ENCODE results near the gene TECTA.

The TECTA gene

GRCh38 chr11:121180183-121180582 lies 79.1 kb downstream of the TECTA start:
- in situ Hi-C loops (cut with MboI; ENCODE audit: low pct_unique_long_range_greater_than_20kb, low sequenced_read_pairs, unreplicated experiment) = loop anchor here (25.0 kb wide), 1 partner anchor 668 kb away; the partner anchor contains the start of gene GRIK4
- no peak for DNase-seq (ENCODE audit: low spot score)
- no peak for TF ChIP-seq CTCF (IDR thresholded peaks at IDR 0.05; ENCODE audit: extremely low read depth, insufficient read depth, missing control alignments)

GRCh38 chr11:121188776-121189175 lies 87.7 kb downstream of the TECTA start:
- DNase-seq (ENCODE audit: low spot score) = no peak
- in situ Hi-C loops (cut with MboI; ENCODE audit: low pct_unique_long_range_greater_than_20kb, low sequenced_read_pairs, unreplicated experiment) = loop anchor here (25.0 kb wide), 1 partner anchor 676 kb away; the partner anchor contains the start of gene GRIK4
- no peak for TF ChIP-seq CTCF (IDR thresholded peaks at IDR 0.05; ENCODE audit: extremely low read depth, insufficient read depth, missing control alignments)

DNA sequence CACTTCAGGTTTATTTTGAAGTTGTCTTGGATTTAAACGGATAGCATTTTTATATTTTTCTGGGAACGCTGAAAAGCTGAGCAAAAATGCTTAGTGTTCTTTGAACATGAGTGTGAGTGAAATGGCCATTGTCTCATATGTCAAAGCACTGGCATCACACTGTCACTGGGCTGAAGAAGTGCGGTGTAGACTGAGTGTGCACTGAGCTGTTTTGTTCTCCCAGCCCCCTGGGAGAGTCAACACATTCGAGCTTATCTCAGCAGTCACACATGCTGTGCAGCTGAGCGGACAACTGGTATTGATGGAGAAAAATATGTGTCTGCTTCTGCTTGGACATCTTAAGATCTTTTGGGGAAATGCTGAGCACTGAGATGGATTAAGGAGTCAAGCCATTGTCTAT lies 90.8 kb downstream of the TECTA start:
- in situ Hi-C loops (cut with MboI; ENCODE audit: low pct_unique_long_range_greater_than_20kb, low sequenced_read_pairs, unreplicated experiment) = loop anchor here (25.0 kb wide), 1 partner anchor 680 kb away; the partner anchor contains the start of gene GRIK4
- no peak for DNase-seq (ENCODE audit: low spot score)

GRCh38 chr11:121194731-121195596 lies 93.9 kb downstream of the TECTA start:
- peak; percentile 72 for DNase-seq (ENCODE audit: low spot score)
- in situ Hi-C loops (cut with MboI; ENCODE audit: low pct_unique_long_range_greater_than_20kb, low sequenced_read_pairs, unreplicated experiment) = loop anchor here (25.0 kb wide), 1 partner anchor 683 kb away; the partner anchor contains the start of gene GRIK4
- peak; percentile 80 for TF ChIP-seq CTCF (IDR thresholded peaks at IDR 0.05; ENCODE audit: extremely low read depth, insufficient read depth, missing control alignments)

More for the DNA sequence above, 90.8 kb downstream of the TECTA start:
- TF ChIP-seq CTCF (IDR thresholded peaks at IDR 0.05; ENCODE audit: extremely low read depth, insufficient read depth, missing control alignments) = no peak

DNA sequence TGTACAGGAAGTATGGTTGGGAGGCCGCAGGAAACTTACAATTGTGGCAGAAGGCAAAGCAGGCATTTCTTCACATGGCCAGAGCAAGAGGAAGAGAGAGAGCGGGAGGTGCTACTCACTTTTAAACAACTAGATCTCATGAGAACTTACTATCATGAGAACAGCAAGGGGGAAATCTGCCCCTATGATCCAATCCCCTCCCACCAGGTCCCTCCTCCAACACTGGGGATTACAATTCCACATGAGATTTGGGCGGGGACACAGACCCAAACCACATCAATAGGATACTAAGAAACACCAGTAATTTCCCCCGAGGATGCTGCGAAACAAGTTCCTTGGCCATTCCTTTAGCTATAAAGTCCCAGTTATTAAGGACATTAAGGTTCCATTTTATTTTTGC lies 97.4 kb downstream of the TECTA start:
- in situ Hi-C loops (cut with MboI; ENCODE audit: low pct_unique_long_range_greater_than_20kb, low sequenced_read_pairs, unreplicated experiment) = loop anchor here (25.0 kb wide), 1 partner anchor 686 kb away; the partner anchor contains the start of gene GRIK4
- DNase-seq (ENCODE audit: low spot score) = no peak
- no peak for TF ChIP-seq CTCF (IDR thresholded peaks at IDR 0.05; ENCODE audit: extremely low read depth, insufficient read depth, missing control alignments)

- no peak for DNase-seq (ENCODE audit: low spot score)
- no peak for TF ChIP-seq CTCF (IDR thresholded peaks at IDR 0.05; ENCODE audit: extremely low read depth, insufficient read depth, missing control alignments)
- in situ Hi-C loops (cut with MboI; ENCODE audit: low pct_unique_long_range_greater_than_20kb, low sequenced_read_pairs, unreplicated experiment) = loop anchor here (25.0 kb wide), 1 partner anchor 687 kb away; the partner anchor contains the start of gene GRIK4
Measured at GRCh38 chr11:121199516-121199915, 98.5 kb downstream of the TECTA start.

Measured in GM13977 (cell line).